Fibroblast of the conjunctiva (primary cell): ENCODE measurements around the gene PHETA1.

Experiments
- DNase-seq: peaks from one replicate; pipeline ENCODE4 v3.0.0-alpha.2; 2010; ENCODE audit warnings: low read depth

The PHETA1 gene

DNA sequence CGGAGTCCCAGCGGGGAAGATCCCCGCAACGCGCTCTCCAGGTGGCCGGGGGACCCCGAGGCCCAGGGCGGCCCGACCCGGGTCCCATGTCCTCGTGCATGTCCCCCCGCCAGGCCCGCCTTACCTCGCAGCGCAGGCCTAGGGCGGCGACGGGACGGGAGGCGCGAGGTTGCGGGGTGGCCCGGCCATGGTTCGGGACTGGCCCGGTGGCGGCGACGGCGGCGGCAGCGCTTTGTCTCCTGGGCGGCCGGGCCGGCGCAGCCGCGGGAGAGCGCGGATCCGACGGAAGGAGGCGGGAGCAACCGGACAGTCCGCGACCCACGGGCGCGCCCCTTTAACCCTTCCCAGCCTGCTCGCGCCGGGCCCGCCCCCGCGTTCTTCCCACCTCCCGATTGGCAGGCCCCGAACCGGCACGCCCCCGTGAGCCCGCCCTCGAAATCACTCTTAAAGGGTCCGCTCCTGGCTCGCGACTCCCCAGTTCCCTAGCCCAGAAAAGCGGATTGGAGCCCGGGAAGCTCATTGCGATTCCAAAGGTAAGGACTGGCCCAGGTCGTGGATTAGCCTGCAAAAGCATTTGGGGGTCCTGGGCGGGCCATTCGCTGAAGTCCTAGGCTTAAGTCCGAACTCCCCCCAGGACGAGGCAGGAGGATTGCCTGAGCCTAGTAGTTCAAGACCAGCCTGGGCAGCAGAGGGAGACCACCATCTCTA, at the start of gene PHETA1:
Gene PHETA1, minus strand, starts transcription at position 308 of the 708 bp plus-strand sequence. CDS start 5,668 bp downstream, outside the sequence.
- DNase-seq: peak; percentile 71

- no peak for DNase-seq
Measured at GRCh38 chr12:111418594-111418880, 49.6 kb upstream of the PHETA1 start.

DNA sequence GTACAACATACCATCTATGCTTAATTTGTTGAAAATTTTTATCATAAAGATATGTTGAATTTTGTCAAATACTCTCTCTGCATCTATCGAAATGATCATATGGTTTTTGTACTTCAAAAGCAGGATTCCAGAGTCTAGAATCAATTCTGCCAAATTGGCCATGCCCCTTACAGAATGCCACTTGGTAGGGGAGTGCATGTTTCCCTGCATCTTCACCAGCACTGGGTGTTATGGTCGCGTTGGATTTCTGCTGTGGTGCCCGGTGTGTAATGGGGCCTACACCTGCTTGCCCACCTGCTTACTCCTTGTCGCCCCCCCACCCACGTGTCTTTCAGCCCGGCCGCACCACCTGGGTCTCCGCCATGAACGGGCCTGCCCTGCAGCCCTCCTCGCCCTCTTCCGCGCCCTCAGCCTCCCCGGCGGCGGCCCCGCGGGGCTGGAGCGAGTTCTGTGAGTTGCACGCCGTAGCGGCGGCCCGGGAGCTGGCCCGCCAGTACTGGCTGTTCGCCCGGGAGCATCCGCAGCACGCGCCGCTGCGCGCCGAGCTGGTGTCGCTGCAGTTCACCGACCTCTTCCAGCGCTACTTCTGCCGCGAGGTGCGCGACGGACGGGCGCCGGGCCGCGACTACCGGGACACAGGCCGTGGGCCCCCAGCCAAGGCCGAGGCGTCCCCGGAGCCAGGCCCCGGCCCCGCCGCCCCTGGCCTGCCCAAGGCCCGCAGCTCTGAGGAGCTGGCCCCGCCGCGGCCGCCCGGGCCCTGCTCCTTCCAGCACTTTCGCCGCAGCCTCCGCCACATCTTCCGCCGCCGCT, 49.1 kb upstream of the PHETA1 start:
- no peak for DNase-seq

DNA sequence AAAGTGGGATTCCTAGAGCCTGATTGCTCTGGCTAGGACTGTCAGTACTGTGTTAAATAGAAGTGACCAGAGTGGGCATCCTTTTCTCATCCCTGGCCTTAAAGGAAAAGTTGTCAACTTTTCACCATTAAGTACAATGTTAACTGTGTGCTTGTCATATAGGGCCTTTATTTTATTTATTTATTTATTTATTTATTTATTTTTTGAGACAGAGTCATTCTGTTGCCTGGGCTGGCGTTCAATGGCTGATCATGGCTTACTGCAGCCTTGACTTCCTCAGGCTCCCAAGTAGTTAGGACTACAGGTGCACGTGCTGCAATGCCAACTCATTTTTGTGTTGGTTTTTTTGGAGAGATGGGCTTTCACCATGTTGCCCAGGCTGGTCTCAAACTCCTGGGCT, 48.4 kb upstream of the PHETA1 start:
- DNase-seq: no peak

DNA sequence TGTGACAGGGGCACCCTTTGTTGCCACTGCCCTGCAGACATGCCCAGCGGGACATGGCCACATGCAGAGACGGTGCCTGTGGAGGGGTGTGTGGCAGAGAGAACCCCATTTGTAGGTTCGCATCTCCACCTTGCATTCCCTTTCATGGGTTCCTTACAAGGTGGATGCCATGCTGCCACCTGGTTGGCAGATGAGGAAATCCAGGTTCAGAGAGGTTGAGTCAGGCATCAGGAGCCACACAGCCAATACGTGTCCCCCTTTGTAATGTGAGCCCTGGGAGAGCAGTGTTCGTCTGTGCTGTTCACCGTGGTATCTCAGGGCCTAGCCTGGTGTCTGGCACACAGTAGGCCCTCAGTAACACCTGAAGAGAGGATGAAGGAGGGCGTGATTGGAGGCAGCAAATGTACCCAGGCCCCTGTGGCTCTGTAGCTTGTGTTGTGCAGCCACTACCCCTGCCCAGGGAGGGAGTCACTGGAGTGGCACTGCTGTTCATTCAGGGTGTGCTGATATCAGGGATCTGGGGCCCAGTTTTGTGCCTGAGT, 45.9 kb upstream of the PHETA1 start:
- no peak for DNase-seq

- DNase-seq: no peak
Measured at GRCh38 chr12:111413442-111414086, 44.7 kb upstream of the PHETA1 start.

DNA sequence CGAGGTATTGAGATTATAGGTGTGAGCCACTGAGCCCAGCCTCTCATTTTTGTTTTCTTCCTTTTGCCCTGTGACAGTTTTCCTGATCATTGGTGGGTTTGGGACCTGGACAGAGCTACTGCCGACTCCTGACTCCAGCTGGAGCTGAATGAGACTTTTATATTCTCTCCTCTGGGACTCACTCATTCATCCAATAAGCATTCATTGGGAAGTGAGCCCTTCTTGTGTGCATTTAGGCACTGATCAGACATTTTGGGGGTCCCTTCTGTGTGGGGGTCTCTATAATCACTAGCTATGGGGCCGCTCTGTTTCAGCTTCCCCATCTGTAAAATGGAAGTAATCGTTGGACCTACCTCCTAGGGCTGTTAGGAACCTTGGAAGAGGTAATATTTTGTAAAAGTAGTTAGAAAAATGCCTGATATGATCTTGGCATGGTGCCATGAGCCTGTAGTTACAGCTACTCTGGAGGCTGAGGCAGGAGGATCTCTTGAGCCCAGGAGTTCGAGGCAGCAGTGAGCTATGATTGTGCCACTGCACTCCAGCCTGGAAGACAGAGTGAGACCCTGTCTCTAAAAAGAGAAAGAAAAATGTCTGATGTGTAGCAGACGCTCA, 44.0 kb upstream of the PHETA1 start:
- no peak for DNase-seq

- no peak for DNase-seq
Measured at GRCh38 chr12:111412007-111412829, 43.3 kb upstream of the PHETA1 start.

DNA sequence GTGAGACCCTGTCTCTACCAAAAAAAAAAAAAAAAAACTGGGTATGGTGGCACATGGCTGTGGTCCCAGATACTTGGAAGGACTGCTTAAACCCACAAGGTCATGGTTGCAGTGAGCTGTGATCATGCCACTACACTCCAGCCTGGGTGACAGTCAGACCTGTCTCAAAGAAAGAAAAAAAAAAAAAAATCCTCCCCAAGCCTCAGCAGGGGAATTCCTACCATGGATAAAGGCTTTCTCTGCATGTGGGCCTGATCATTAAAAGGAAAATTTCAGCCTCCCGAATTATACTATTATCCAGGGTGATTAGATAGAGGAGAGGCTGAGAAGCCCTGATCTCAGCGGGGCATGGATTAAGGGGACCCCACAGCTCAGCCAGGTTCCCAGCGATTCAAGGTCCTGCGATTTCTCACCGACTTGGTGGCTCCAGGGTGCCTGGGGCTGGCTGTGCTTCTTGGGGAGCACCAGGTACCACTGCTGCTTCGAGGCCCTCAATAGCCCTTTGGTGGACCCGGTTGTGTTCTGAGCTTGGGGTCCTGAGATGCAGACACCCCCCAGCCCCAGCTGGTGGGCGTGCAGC, 42.4 kb upstream of the PHETA1 start:
- no peak for DNase-seq

DNA sequence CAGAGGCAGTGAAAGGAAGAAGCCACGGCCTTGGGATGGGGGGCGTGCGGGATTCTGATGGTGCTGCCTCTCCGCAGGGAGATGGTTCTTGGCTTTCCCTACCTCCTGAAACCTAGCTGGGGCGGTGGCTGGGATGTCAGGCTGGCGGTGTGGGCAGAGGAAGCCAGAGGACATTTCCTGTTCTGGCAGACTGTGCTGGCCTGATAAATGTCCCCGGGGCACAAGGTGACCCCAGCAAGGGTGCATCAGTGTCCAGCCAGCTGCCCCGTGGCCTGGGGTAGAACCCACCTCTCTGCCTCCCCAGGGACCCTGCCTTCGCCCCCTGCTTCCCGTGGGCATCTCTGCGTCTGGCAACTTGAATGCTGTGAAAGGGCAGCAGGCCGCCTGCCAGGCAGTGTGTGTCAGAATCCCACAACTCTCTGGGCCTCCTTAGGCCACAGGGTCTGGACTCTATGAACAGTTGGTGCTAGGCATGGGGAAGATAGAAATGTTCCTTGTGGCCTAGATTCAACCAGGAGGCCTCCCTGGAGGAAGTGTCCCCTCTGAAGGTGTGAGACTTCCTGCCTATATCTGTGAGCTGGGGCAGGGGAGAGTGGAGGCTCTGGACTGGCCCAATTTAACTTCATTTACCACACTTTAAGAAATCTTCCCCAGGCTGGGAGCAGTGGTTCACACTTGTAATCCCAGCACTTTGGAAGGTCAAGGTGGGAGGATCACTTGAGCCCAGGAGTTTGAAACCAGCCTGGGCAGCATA, 41.7 kb upstream of the PHETA1 start:
- DNase-seq: no peak

DNA sequence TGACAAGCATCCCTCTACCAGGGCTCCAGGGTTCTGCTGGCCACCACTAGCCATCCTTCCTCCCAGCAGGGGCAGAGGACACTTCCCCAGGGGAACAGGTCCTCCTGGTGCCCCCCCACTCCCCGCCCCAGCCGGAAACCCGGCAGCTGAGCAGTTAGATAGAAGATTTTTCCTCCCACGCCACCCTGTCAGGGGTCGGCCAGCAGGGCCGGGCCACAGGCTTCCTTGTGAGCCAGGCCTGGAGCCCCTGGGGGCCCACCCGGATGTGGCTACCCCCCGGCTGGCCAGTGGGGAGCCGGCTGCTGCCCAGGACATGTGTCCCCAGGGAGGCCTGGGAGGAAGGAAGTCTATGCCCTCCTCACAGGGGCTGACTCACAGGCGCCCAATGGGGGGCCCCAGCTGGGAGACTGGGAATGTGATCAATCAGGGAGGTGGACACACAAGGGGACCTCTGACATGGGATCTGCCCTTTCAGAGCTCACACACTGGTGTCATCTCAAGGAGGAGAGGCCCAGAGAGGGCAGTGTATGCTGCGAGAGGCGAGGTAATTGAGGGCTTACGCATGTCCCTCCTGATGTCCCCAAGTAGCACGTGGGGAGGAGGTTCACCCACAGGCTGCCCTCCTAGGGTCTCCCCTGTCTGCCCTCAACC, 41.0 kb upstream of the PHETA1 start:
- no peak for DNase-seq

GRCh38 chr12:111409403-111409779, 40.5 kb upstream of the PHETA1 start:
- no peak for DNase-seq

DNA sequence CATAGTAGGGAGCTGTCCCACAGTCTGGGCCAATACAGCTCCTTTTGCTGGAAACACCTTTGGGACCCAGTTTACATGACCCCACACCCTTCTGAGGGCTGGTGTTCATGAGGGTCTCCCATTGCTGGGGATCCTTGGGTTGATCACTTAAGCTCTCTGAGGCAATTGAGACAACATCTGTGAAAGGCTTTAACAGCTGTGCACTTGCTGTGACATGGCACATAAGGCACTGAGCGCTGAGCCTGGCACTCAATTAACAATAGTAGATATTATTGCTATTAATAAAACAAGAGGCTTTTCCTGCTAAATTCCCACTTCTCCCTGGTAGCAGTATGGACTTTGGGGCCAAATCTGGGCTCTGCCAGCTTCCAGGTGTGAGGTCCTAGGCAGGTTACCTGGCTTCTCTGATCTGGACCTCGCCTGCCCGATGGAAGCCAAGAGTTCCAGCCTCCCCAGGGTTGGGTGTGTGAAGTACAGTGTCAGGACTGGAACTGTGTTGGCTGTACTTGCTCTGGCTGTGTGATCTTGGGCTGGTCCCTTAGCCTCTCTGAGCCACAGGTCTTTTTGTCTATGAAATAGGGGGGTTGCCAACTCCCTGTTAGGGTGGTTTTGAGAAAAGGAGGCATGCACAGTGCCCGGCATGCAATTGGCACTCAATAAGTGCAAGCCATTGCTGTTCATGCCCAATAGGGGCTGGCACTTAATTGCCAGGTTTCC, 39.9 kb upstream of the PHETA1 start:
- no peak for DNase-seq

- DNase-seq: no peak
Measured at GRCh38 chr12:111408116-111408440, 39.2 kb upstream of the PHETA1 start.

DNA sequence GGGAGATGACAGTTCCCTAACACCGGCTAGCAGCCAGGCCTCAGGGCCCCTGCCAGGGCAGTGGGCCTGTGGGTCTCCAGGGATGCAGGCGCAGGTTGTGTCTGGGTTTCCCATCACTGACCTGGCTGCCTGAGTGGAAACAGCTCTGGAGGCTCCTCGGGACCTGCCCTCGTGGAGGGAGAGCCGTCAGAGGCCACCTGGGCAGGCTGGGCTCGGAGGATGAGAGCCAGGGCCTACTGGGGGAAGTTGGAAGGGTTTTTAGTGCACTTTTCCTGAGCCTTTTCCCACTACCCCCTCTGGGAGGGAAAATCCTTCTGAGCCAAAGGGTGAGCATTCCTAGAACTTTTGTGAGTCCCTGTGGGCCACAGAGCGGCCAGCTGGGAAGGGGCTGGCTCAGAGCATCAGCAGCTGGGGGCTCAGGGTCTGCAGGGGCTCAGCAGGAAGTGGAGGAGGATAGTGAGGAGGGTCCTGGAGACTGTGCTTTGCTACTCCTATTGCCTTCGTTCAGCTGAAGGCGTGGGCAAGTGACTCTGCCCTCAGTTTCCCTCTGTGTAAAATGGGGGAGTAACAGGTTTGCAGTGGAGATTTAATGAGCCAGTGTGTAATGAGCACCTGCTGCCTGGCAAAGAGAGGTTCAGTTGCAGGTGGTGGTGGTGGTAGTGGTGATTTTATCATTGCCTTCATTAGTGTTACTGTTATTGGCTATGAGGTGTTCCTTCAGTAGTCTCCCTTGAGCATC, 38.7 kb upstream of the PHETA1 start:
- no peak for DNase-seq

DNA sequence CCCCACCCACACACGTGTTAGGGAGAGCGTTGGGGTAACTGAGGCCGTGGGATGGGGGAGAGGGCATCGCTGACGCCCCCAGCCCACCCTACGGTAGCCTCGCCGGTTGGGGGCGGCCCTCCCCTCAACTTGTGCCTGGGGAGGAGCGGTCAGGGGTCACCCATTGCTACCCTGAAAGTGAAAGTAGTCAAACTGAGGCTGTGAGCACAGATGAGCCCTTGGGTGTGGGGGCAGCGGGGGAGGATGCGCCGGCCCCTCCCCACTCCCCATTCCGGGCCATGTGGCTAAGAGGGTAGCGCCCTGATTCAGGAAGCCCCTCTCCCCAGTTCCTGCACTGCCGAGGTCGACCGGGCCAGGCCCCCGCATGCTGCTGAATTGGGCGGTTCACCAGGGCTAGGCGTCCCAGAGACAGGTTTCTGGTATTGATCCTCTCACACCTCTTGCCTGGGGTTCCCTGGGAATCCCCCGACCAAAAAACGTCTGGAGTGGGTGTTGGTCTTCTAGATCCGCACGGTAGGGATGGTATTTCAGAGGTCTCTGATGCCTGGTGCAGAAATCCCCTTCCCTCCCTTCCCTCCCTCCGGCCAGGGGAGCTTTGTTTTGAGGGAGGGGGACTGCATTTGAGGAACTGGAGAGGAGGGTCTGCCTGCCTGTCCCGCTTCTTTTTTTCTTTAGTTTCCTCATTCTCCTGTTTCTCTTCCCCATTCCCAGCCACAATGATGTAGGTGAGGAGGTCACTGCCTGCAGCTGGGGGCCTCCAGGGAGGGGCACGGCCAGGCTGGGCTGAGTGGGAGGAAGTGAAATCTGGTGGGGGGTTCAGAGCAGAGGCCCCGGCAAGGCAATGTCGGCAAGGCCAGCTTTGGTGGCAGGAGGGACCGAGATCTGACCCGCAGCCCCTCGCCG, 37.8 kb upstream of the PHETA1 start:
- no peak for DNase-seq

- DNase-seq: no peak
Measured at GRCh38 chr12:111405859-111406473, 37.1 kb upstream of the PHETA1 start, which contains the start of gene SH2B3. TSS of gene SH2B3 (plus strand) at chr12:111405923. CDS start at chr12:111418146, 12,223 bp downstream.
